Measurements from ENCODE around the gene BMP4. TPM values are rescaled to one million over a fixed set of nuclear protein-coding genes. Genes with fewer than 3 reads are reported as not detected.

BMP4 gene
- total and polyA plus RNA-seq, 2 donors (not counting 1 experiment from before 2014, with no cell fraction given): not detected

- no peak overlapping the region for H3K4me3 ChIP-seq (ENCODE audit: control extremely low read depth in 1 of 5, extremely low read depth in 1 of 5, insufficient read depth in 1 of 5, low read depth in 2 of 5, low read length in 4 of 5)
- DNase-seq (no peak), ATAC-seq (ENCODE audit: low read depth) (no peak)
- H3K36me3 ChIP-seq (replicated peaks in 1 of 2; ENCODE audit: control extremely low read depth in 1 of 2, control insufficient read depth in 1 of 2, extremely low read depth in 1 of 2, insufficient read depth in 2 of 2, low read length in 1 of 2): no peaks in the 10 kb centered on the region
- TF ChIP-seq EZH2 (IDR thresholded peaks at IDR 0.05; ENCODE audit: borderline replicate concordance, insufficient read depth, low read depth, low read length, poor library complexity, severe bottlenecking) (no peak), CTCF (IDR thresholded peaks at IDR 0.05) (no peak)
- ChIA-PET POLR2A (no interaction called here), CTCF (no interaction called here)
- no peaks in the 10 kb centered on the region for H3K4me1 ChIP-seq (ENCODE audit: control insufficient read depth in 2 of 2, insufficient read depth in 2 of 2, low read length in 2 of 2)
- Mint-ChIP-seq H3K4me1 (no peaks in the 10 kb centered on the region), H3K27me3 (peaks cover 4% of the 10 kb centered on the region), H3K4me3 (no peak overlapping the region), H3K9me3 (ENCODE audit: insufficient read depth) (peaks cover 4% of the 10 kb centered on the region), H3K27ac (no peak overlapping the region)
- no peaks in the 10 kb centered on the region for H4K20me1 ChIP-seq (ENCODE audit: control insufficient read depth, insufficient read depth, low read length, poor library complexity, severe bottlenecking)
- H2AFZ ChIP-seq (ENCODE audit: insufficient read depth, low read depth, low read length, poor library complexity, severe bottlenecking): no peak overlapping the region
- no peak overlapping the region for H3K27ac ChIP-seq (ENCODE audit: low read length in 2 of 2)
- H3K79me2 ChIP-seq (ENCODE audit: control insufficient read depth, insufficient read depth, low read length): no peaks in the 10 kb centered on the region
- WGBS (ENCODE audit: insufficient coverage): 83% methylated on average over 5 of the region's 7 CpGs
- no peak overlapping the region for H3K4me2 ChIP-seq (replicated peaks; ENCODE audit: low read depth, low read length, poor library complexity, severe bottlenecking)
- no peak overlapping the region for H3K9ac ChIP-seq (ENCODE audit: low read length)
- intact Hi-C loops (cut with micrococcal nuclease): no loop called here
- H3K9me3 ChIP-seq (ENCODE audit: control extremely low read depth in 1 of 3, control insufficient read depth in 2 of 3, insufficient read depth in 1 of 3, low read length in 2 of 3): peaks cover 4 to 5% (median 5%) of the 10 kb centered on the region in 3 donors
- no peaks in the 10 kb centered on the region for H3K27me3 ChIP-seq (replicated peaks in 1 of 4; ENCODE audit: control extremely low read depth in 1 of 4, control insufficient read depth in 3 of 4, insufficient read depth in 4 of 4, low read length in 3 of 4)
Measured at GRCh38 chr14:53979747-53980642, 23.4 kb upstream of the BMP4 start.

GRCh38 chr14:53979113-53979681 lies 22.6 kb upstream of the BMP4 start:
- H3K4me2 ChIP-seq (replicated peaks; ENCODE audit: low read depth, low read length, poor library complexity, severe bottlenecking): no peak overlapping the region
- no peaks in the 10 kb centered on the region for H4K20me1 ChIP-seq (ENCODE audit: control insufficient read depth, insufficient read depth, low read length, poor library complexity, severe bottlenecking)

More at GRCh38 chr14:53979113-53979681, 22.6 kb upstream of the BMP4 start:
- ChIA-PET POLR2A (no interaction called here), CTCF (no interaction called here)
- H3K36me3 ChIP-seq (replicated peaks in 1 of 2; ENCODE audit: control extremely low read depth in 1 of 2, control insufficient read depth in 1 of 2, extremely low read depth in 1 of 2, insufficient read depth in 2 of 2, low read length in 1 of 2): no peaks in the 10 kb centered on the region
- intact Hi-C loops (cut with micrococcal nuclease): no loop called here
- ATAC-seq (ENCODE audit: low read depth) (no peak), DNase-seq (no peak)
- H3K9me3 ChIP-seq (ENCODE audit: control extremely low read depth in 1 of 3, control insufficient read depth in 2 of 3, insufficient read depth in 1 of 3, low read length in 2 of 3): peaks cover 0 to 3% (median under 1%) of the 10 kb centered on the region in 3 donors
- H3K27ac ChIP-seq (ENCODE audit: low read length in 2 of 2): no peak overlapping the region
- no peaks in the 10 kb centered on the region for H3K79me2 ChIP-seq (ENCODE audit: control insufficient read depth, insufficient read depth, low read length)
- no peaks in the 10 kb centered on the region for H3K4me1 ChIP-seq (ENCODE audit: control insufficient read depth in 2 of 2, insufficient read depth in 2 of 2, low read length in 2 of 2)
- H2AFZ ChIP-seq (ENCODE audit: insufficient read depth, low read depth, low read length, poor library complexity, severe bottlenecking): no peak overlapping the region
- no peak overlapping the region for H3K9ac ChIP-seq (ENCODE audit: low read length)
- TF ChIP-seq EZH2 (IDR thresholded peaks at IDR 0.05; ENCODE audit: borderline replicate concordance, insufficient read depth, low read depth, low read length, poor library complexity, severe bottlenecking): no peak
- TF ChIP-seq CTCF (IDR thresholded peaks at IDR 0.05): no peak
- H3K27me3 Mint-ChIP-seq: peaks cover 6% of the 10 kb centered on the region
- H3K4me1 Mint-ChIP-seq: no peaks in the 10 kb centered on the region
- H3K27ac Mint-ChIP-seq: no peak overlapping the region
- no peak overlapping the region for H3K4me3 Mint-ChIP-seq
- no peaks in the 10 kb centered on the region for H3K9me3 Mint-ChIP-seq (ENCODE audit: insufficient read depth)
- no peaks in the 10 kb centered on the region for H3K27me3 ChIP-seq (replicated peaks in 1 of 4; ENCODE audit: control extremely low read depth in 1 of 4, control insufficient read depth in 3 of 4, insufficient read depth in 4 of 4, low read length in 3 of 4)
- WGBS (ENCODE audit: insufficient coverage): 83% methylated on average over 1 of the region's 4 CpGs
- no peak overlapping the region for H3K4me3 ChIP-seq (ENCODE audit: control extremely low read depth in 1 of 5, extremely low read depth in 1 of 5, insufficient read depth in 1 of 5, low read depth in 2 of 5, low read length in 4 of 5)
